GM18502 (cell line): ENCODE results near the gene MAST2.

ENCODE experiments used
- ATAC-seq: cut with Tn5 transposase; IDR thresholded peaks from one replicate; pipeline ENCODE4 v1.9.1; 2021; ENCODE audit warnings: mild to moderate bottlenecking; ENCODE audit not compliant: unreplicated experiment, poor library complexity

The MAST2 gene

GRCh38 chr1:46008585-46008984, 205.2 kb downstream of the MAST2 start:
- no peak for ATAC-seq

- no peak for ATAC-seq
Observed at GRCh38 chr1:46010611-46011010, 207.2 kb downstream of the MAST2 start.

- no peak for ATAC-seq
Observed at GRCh38 chr1:46011121-46011695, 207.8 kb downstream of the MAST2 start.

- no peak for ATAC-seq
Observed at GRCh38 chr1:46012236-46012635, 208.8 kb downstream of the MAST2 start.

- ATAC-seq = no peak
Observed at GRCh38 chr1:46013581-46013980, 210.2 kb downstream of the MAST2 start.

GRCh38 chr1:46017876-46018503, 214.6 kb downstream of the MAST2 start:
- no peak for ATAC-seq

GRCh38 chr1:46019348-46019747, 215.9 kb downstream of the MAST2 start:
- ATAC-seq = no peak

- no peak for ATAC-seq
Observed at GRCh38 chr1:46020010-46020409, 216.6 kb downstream of the MAST2 start.

- no peak for ATAC-seq
Observed at GRCh38 chr1:46021046-46021996, 217.9 kb downstream of the MAST2 start.

- ATAC-seq = no peak
Observed at GRCh38 chr1:46026531-46026930, 223.1 kb downstream of the MAST2 start.

GRCh38 chr1:46027788-46028573, 224.6 kb downstream of the MAST2 start:
- ATAC-seq = no peak

- no peak for ATAC-seq
Observed at GRCh38 chr1:46030074-46030870, 226.9 kb downstream of the MAST2 start.

- ATAC-seq = no peak
Observed at GRCh38 chr1:46030876-46031660, 227.7 kb downstream of the MAST2 start.

GRCh38 chr1:46034601-46035516, 231.4 kb downstream of the MAST2 start:
- ATAC-seq = no peak

GRCh38 chr1:46036894-46037839, 233.8 kb downstream of the MAST2 start:
- ATAC-seq = peak; percentile 61

- ATAC-seq = no peak
Observed at GRCh38 chr1:46039571-46040052, 236.2 kb downstream of the MAST2 start.

- no peak for ATAC-seq
Observed at GRCh38 chr1:46041551-46041950, 238.1 kb downstream of the MAST2 start.
